HTERT RPE-1 (cell line): ENCODE results near the gene CATSPERB.
"Not testable (repeated sequence)": the region's sequence is repeated elsewhere in the genome, so short reads cannot be mapped to it uniquely, and the experiment has no call there.

ENCODE experiments used
- in situ Hi-C: fragments of 300-500 bp; cut with MboI; formaldehyde crosslinking; loops from 4 replicates; pipeline ENCODE4 v1.14.3; 2020; ENCODE audit warnings: low sequenced_read_pairs

Gene CATSPERB

GRCh38 chr14:91732859-91733477 is 1.1 kb upstream of the CATSPERB start:
- in situ Hi-C loops: no loop called here

GRCh38 chr14:91732439-91732838 is 553 bp upstream of the CATSPERB start:
- in situ Hi-C loops: no loop called here

DNA sequence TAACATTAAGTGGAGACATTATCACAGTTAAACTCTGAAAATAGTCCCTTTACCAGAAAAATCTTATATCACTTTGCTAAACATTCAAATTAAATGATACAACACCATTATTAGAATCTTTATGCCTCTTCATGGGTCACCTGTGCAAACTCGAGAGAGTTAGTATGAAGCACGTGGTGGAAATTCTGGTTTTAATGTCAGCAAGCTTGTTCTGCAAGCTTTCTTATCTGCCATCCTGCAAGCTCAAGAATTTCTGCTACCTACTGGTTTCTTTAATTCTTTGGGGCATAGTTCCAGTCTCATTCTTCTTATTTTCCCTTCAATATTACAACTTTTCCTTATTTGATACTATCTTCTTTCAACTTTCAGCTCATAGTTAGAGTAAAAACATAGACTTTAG is 868 bp downstream of the CATSPERB start:
- in situ Hi-C loops: no loop called here

- in situ Hi-C loops: no loop called here
These were observed 2.1 kb downstream of the CATSPERB start for GRCh38 chr14:91729756-91730155.

DNA sequence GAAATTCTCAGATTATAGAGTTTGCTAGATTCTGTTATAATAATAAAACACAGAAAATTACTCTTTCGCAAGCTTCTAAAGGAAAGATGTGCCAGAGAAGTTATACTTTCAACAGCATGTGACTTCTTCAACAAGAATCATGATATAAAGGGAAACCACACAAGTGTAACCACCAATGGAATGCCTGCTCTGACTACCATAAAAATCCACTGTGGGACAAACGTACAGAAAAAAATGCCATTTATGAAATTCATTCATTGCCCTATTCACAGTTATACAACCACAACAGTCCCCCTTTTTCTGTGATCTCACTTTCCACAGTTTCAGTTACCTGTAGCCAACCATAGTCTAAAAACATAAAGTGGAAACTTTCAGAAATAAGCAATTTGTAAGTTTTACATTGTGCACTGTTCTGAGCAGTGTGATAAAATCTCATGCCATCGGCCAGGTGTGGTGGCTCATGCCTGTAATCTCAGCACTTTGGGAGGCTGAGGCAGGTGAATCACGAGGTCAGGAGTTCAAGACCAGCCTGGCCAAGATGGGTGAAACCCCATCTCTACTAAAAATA is 3.2 kb downstream of the CATSPERB start:
- in situ Hi-C loops: no loop called here

DNA sequence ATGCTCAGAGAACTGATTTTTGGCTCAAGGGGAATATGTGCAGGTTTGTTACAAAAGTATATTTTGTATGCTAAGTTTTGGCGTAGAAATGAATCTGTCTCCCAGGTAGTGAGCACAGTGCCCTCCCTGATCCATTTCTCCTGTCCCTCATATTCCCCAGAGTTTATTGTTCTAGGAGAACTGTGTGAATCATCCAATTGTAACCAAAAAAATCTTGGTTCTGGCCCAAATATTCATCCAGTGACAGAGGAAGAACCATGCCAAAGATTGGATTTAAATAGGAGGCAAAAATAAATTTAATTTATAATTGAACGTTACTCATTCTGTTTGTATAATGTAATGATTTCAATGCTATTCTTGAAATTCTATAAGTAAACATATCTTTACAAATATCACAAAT is 4.8 kb downstream of the CATSPERB start:
- in situ Hi-C loops: no loop called here

DNA sequence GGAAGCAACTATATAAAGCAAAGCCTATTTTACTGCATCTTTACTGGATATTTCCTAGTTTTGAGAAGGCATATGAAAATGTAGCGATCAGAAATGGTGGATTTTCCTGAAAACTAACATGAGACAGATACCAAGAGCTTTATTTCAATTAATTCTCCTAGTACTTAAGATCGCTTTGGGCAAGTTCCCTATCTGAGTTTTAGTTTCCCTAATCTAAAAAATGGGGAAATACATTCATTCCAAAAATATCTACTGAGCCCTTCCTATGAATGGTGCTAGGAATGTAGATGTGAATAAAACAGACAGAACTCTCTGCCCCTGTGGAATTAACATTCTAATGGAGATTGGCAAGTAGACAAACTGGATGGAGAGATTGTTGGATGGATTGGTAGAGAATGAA is 8.4 kb downstream of the CATSPERB start:
- in situ Hi-C loops: no loop called here

DNA sequence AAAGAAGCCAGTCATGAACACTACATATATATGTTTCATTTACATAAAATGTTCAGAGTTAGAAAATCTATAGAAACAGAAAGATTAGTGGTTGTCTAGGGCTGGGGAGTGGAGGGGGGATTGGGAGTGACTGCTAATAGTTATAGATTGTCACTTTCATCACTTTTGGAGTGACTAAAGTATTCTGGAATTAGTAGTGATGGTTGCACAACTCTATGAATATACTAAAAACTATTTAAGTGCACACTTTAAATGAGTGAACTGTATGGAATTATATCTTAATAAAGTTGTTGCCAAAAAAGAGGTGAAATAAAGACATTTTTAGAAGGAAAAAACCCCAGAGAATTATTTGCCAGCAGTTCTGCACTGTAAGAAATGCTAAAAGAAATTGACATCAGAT is 9.5 kb downstream of the CATSPERB start:
- in situ Hi-C loops: no loop called here

- in situ Hi-C loops: no loop called here
These were observed 12.0 kb downstream of the CATSPERB start for GRCh38 chr14:91719839-91720238.

DNA sequence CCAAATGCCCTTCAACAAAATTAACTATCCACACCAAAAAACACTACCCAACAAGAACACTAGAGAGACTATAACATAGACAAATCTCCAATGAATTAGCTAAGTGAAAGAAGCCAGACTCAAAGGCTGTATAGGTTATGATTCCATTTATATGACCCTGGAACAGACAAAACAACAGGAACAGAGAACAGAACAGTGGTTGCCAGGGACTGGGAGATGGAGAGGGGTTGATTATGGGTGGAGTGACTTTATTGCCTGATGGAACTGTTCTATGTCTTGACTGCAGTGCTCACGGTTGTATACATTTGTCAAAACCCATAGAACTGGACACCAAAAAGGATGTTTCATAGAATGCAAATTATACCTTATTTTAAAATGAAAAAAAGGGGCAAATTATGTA is 14.9 kb downstream of the CATSPERB start:
- in situ Hi-C loops: no loop called here

DNA sequence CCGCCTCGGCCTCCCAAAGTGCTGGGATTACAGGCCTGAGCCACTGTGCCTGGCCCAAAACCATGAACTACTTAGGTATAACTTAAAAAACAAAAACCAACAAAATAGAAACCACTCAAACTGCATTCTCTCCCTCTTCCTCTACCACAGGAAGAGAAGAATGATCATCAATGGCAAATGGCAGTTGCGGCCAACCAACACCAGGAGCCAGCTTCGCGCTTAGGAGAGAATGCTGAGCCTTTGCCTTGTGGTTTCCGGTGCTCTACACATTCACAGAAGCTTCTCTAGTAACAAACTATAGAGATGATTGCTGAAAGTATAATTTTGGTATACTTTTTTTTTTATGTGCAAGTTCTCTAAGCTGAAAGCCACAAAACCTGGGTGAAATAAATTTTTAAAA is 17.1 kb downstream of the CATSPERB start:
- in situ Hi-C loops: no loop called here

- in situ Hi-C loops: no loop called here
These were observed 23.1 kb downstream of the CATSPERB start for GRCh38 chr14:91708795-91709194.

DNA sequence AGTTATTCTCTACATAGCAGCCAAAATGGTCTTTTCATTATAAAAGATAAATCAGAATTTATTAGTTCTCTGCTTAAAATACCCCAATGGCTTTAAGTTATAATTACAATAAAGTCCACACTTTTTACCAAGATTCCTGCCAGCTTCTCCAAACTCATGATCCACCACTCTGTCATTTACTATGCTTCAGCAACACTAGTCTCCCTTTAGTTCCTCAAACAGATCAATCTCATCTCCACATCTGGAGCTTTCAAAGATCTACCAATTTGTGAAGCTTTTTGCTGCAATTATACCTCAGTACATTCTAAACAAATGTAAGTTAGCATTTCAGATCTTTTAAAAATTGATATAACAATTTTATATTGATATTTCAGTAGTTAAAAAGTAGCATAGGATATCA is 24.9 kb downstream of the CATSPERB start:
- in situ Hi-C loops: no loop called here

- in situ Hi-C loops: no loop called here
These were observed 37.2 kb downstream of the CATSPERB start for GRCh38 chr14:91694643-91695042.

DNA sequence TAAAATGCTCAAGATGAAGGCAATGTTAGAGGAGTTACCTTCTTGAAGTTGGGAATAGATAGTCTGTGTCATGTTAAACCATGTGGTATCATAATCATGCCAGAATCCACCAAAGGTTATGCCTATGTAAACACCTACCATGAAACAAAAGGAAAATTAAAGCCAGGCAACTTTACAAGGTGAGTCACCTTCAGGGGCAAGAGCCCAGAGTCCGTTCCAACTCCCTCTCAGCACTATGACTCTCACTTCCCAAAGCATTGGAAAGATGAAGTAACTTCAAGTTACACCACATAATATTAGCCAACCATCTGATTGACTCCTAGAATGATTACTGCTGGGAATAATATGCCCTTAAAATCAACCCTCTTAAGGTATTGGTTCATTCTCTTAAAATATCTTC is 38.5 kb downstream of the CATSPERB start:
- in situ Hi-C loops: no loop called here

- in situ Hi-C loops: no loop called here
These were observed 39.8 kb downstream of the CATSPERB start for GRCh38 chr14:91692075-91692474.

- in situ Hi-C loops: no loop called here
These were observed 42.3 kb downstream of the CATSPERB start for GRCh38 chr14:91689608-91690007.

- in situ Hi-C loops: not testable (repeated sequence)
These were observed 44.5 kb downstream of the CATSPERB start for GRCh38 chr14:91687436-91687835.

GRCh38 chr14:91685600-91685999 is 46.3 kb downstream of the CATSPERB start:
- in situ Hi-C loops: no loop called here

DNA sequence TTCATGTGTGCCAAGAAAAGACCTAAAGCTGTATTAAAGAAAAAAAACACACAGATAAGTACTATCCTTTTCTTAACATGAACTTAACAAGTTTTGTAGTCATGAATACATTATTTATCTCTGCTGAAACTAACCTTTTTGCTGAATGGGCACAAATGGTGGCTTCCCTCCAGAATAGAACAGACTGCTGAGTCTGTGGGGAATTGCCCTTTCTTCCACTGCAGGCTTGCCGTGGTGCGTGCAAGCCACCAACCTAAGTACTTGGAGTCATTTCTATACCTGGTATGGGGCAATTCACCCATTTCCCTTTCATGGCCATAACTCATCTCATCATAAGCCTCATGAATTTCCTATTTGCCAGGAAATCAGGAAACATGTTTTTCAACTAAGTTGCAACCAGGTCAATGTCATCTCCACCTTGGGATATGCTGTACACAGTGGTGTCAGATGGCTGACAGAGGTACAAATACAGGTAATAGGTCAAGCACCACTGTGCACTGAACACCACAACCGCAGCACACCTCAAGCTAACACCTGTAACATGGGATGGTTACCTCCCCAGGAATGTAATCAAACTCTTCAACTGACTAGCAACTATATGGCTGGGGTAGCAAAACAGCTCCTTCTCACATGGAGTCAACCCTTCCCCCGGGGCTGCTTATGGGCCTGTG is 49.9 kb downstream of the CATSPERB start:
- in situ Hi-C loops: no loop called here

DNA sequence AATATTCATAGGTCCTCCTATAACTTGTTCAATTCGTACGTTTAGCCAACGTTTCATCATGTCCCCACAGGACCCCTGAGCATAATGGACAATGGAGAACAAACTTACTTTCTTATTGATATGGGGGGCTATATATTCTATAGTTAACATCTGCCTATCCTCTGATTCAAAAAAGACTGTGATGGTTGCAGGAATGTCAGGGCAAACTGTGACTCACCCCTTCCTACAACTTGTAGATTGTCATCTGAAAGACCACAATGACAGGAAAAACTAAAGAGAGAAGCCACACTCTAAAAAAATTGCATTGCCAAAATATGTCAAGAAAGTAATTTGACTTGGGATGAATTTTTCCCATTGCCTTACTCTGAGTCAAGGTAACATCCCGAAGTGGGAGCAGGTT is 50.8 kb downstream of the CATSPERB start:
- in situ Hi-C loops: no loop called here

- in situ Hi-C loops: no loop called here
These were observed 52.6 kb downstream of the CATSPERB start for GRCh38 chr14:91679273-91679672.

DNA sequence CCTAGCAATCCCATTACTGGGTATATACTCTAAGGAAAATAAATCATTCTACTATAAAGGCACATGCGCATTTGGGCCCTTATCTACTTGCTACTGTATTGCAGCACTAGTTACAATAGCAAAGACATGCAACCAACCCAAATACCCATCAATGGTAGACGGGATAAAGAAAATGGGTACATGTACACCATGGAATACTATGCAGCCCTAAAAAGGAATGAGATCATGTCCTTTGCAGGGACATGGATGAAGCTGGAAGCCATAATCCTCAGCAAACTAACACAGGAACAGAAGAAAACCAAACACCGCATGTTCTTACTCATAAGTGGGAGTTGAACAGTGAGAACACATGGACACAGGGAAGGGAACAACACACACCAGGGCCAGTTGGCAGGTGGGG is 54.2 kb downstream of the CATSPERB start:
- in situ Hi-C loops: not testable (repeated sequence)
